Activated B cell treated with CpG ODN at 0.5 μM for 24 hours (primary cell): ENCODE measurements around the gene EMCN. TPM values are rescaled to one million over a fixed set of nuclear protein-coding genes. Genes with fewer than 3 reads are reported as not detected.

Experiments
- ATAC-seq: fragments of 200-7000 bp; cut with Tn5 transposase; one replicate; pipeline ENCODE4 v1.10.0; 2021; ENCODE audit warnings: low read depth, mild to moderate bottlenecking, moderate library complexity
- CTCF ChIA-PET: fragments of 350-600 bp; sonication (Branson Sonifier 250); formaldehyde crosslinking; loops from one replicate; lab custom pipeline; 2021; ENCODE audit warnings: antibody characterized with exemption; lab: Charles Lee
- POLR2A ChIA-PET: fragments of 350-600 bp; sonication (Branson Sonifier 250); formaldehyde crosslinking; loops from one replicate; lab custom pipeline; 2021; ENCODE audit warnings: antibody characterized with exemption; lab: Charles Lee
- DNase-seq: peaks from one replicate; pipeline ENCODE4 v3.0.0; 2022
- H3K27ac Mint-ChIP-seq: one replicate; pipeline ENCODE4 v1.8.0; 2020; ENCODE audit warnings: mixed read lengths
- H3K27me3 Mint-ChIP-seq: one replicate; pipeline ENCODE4 v1.8.0; 2021; ENCODE audit warnings: mixed read lengths
- H3K36me3 Mint-ChIP-seq: one replicate; pipeline ENCODE4 v1.8.0; 2021; ENCODE audit warnings: low read depth, mixed read lengths
- H3K4me1 Mint-ChIP-seq: one replicate; pipeline ENCODE4 v1.8.0; 2021; ENCODE audit warnings: mixed read lengths
- H3K4me3 Mint-ChIP-seq: one replicate; pipeline ENCODE4 v1.8.0; 2020; ENCODE audit warnings: mild to moderate bottlenecking, mixed read lengths
- H3K9me3 Mint-ChIP-seq: one replicate; pipeline ENCODE4 v1.8.0; 2020; ENCODE audit warnings: mixed read lengths
- CTCF ChIP-seq: fragments of 200-600 bp; IDR thresholded peaks from one replicate; pipeline ENCODE4 v1.8.0; 2022; ENCODE audit warnings: antibody characterized with exemption, mild to moderate bottlenecking
- intact Hi-C: fragments of 100-400 bp; cut with micrococcal nuclease; formaldehyde crosslinking; loops from one replicate; pipeline ENCODE4 v1.15.1; 2024
- total RNA-seq: library from RNA; stranded (reverse); gene quantifications from 2 replicates; pipeline ENCODE4 v1.2.3, GENCODE V29; 2022

Gene EMCN
- total RNA-seq, 1 donor from 2014 or later, result not detected

- Mint-ChIP-seq H3K4me3 (no peak overlapping the region), H3K27me3 (peaks cover 2% of the 10 kb centered on the region), H3K36me3 (no peaks in the 10 kb centered on the region), H3K9me3 (peaks cover 3% of the 10 kb centered on the region), H3K27ac (no peak overlapping the region), H3K4me1 (no peaks in the 10 kb centered on the region)
- DNase-seq, result no peak
- ATAC-seq, result no peak
- TF ChIP-seq CTCF, result no peak
- intact Hi-C loops, result no loop called here
- ChIA-PET CTCF (no interaction called here), POLR2A (no interaction called here)
These were observed 67.4 kb downstream of the EMCN start for GRCh38 chr4:100450449-100450848.

GRCh38 chr4:100431416-100431815, 86.4 kb downstream of the EMCN start:
- Mint-ChIP-seq H3K4me1 (no peaks in the 10 kb centered on the region), H3K27ac (no peak overlapping the region), H3K4me3 (no peak overlapping the region), H3K36me3 (no peaks in the 10 kb centered on the region), H3K9me3 (peaks cover 7% of the 10 kb centered on the region), H3K27me3 (no peaks in the 10 kb centered on the region)
- no peak for DNase-seq
- ChIA-PET POLR2A (no interaction called here), CTCF (no interaction called here)
- intact Hi-C loops, result no loop called here
- TF ChIP-seq CTCF, result no peak
- no peak for ATAC-seq

- no peak for DNase-seq
- intact Hi-C loops, result no loop called here
- ATAC-seq, result no peak
- TF ChIP-seq CTCF, result no peak
- H3K4me1 Mint-ChIP-seq, result no peaks in the 10 kb centered on the region
- ChIA-PET POLR2A (no interaction called here), CTCF (no interaction called here)
- H3K27me3 Mint-ChIP-seq, result no peaks in the 10 kb centered on the region
- no peak overlapping the region for H3K27ac Mint-ChIP-seq
- H3K4me3 Mint-ChIP-seq, result no peak overlapping the region
- peaks cover 3% of the 10 kb centered on the region for H3K9me3 Mint-ChIP-seq
- no peaks in the 10 kb centered on the region for H3K36me3 Mint-ChIP-seq
These were observed 87.4 kb downstream of the EMCN start for GRCh38 chr4:100430451-100430850.

GRCh38 chr4:100429616-100430015, 88.2 kb downstream of the EMCN start:
- intact Hi-C loops, result loop anchor here (10.0 kb wide), 1 partner anchor 1305 kb away; no protein-coding TSS in a partner anchor
- ChIA-PET CTCF (no interaction called here), POLR2A (no interaction called here)
- Mint-ChIP-seq H3K36me3 (no peaks in the 10 kb centered on the region), H3K4me3 (no peak overlapping the region), H3K27me3 (no peaks in the 10 kb centered on the region), H3K9me3 (no peaks in the 10 kb centered on the region), H3K4me1 (no peaks in the 10 kb centered on the region), H3K27ac (no peak overlapping the region)
- no peak for TF ChIP-seq CTCF
- ATAC-seq, result no peak
- DNase-seq, result no peak

- intact Hi-C loops, result loop anchor here (10.0 kb wide), 1 partner anchor 1307 kb away; no protein-coding TSS in a partner anchor
- Mint-ChIP-seq H3K9me3 (no peaks in the 10 kb centered on the region), H3K4me1 (no peaks in the 10 kb centered on the region), H3K27ac (no peak overlapping the region), H3K4me3 (no peak overlapping the region), H3K27me3 (no peaks in the 10 kb centered on the region), H3K36me3 (no peaks in the 10 kb centered on the region)
- no peak for TF ChIP-seq CTCF
- POLR2A ChIA-PET, result no interaction called here
- ATAC-seq (no peak), DNase-seq (no peak)
- CTCF ChIA-PET, result no interaction called here
These were observed 89.8 kb downstream of the EMCN start for GRCh38 chr4:100428051-100428450.
